ENCODE data around the gene FA2H.

Gene FA2H

GRCh38 chr16:74731853-74732477, 42.7 kb downstream of the FA2H start:
- H2BK120ac ChIP-seq (ENCODE audit: low read depth, low read length): no peak overlapping the region
- no CpG with 5 or more reads among the region's 8 CpGs for whole genome bisulfite sequencing, 2 donors (ENCODE audit: extremely low coverage in 2 of 2, insufficient read length in 2 of 2, insufficient replicate concordance in 1 of 2)
- H3K9me3 ChIP-seq (replicated peaks in 1 of 2; ENCODE audit: control insufficient read depth in 2 of 2, insufficient read depth in 1 of 2, low read depth in 1 of 2, low read length in 2 of 2): peaks cover 2 to 3% of the 10 kb centered on the region in 2 donors
- H2BK15ac ChIP-seq (ENCODE audit: low read length): no peak overlapping the region
- no peak overlapping the region for H2BK5ac ChIP-seq (ENCODE audit: low read length)
- H3K18ac ChIP-seq (ENCODE audit: low read length): no peak overlapping the region
- no peak overlapping the region for H3K9ac ChIP-seq (ENCODE audit: low read depth, low read length, poor library complexity)
- peaks cover 0 to 14% (median 0%) of the 10 kb centered on the region in 3 experiments for H3K27me3 ChIP-seq (ENCODE audit: control insufficient read depth in 3 of 3, insufficient read depth in 3 of 3, low read depth in 1 of 3, low read length in 3 of 3)
- no peak overlapping the region for H4K8ac ChIP-seq (ENCODE audit: low read depth, low read length)
- DNase-seq (ENCODE audit: low spot score): no peak
- no peak overlapping the region for H3K4ac ChIP-seq (ENCODE audit: low read length)
- no peak overlapping the region for H2BK12ac ChIP-seq (ENCODE audit: low read length)
- H3K36me3 ChIP-seq (replicated peaks in 1 of 2; ENCODE audit: control insufficient read depth in 2 of 2, insufficient read depth in 2 of 2, low read length in 2 of 2): no peaks in the 10 kb centered on the region
- no peak overlapping the region for H3K4me2 ChIP-seq (ENCODE audit: insufficient read depth, low read length, poor library complexity, severe bottlenecking)
- H4K91ac ChIP-seq (ENCODE audit: low read depth, low read length, poor library complexity): no peak overlapping the region
- H3K79me1 ChIP-seq (ENCODE audit: low read depth, low read length): no peaks in the 10 kb centered on the region
- no peak overlapping the region for H3K27ac ChIP-seq (replicated peaks; ENCODE audit: low read length)
- no peak overlapping the region for H3K23ac ChIP-seq (ENCODE audit: low read depth, low read length, poor library complexity)
- H2AFZ ChIP-seq (ENCODE audit: low read length): no peak overlapping the region
- H3K4me3 ChIP-seq (ENCODE audit: low read length in 2 of 2): no peak overlapping the region
- peaks cover 18 to 24% of the 10 kb centered on the region in 2 donors for H3K4me1 ChIP-seq (ENCODE audit: control insufficient read depth in 2 of 2, insufficient read depth in 1 of 2, low read depth in 1 of 2, low read length in 2 of 2)
- no peak overlapping the region for H2AK5ac ChIP-seq (ENCODE audit: low read depth, low read length)
- H3K14ac ChIP-seq (ENCODE audit: low read length): no peak overlapping the region

- Histone ChIP-seq H2BK120ac (ENCODE audit: low read depth, low read length) (peak overlapping the region; percentile 69), H2BK12ac (ENCODE audit: low read length) (no peak overlapping the region), H3K9ac (ENCODE audit: low read depth, low read length, poor library complexity) (peak overlapping the region; percentile 37), H3K79me1 (ENCODE audit: low read depth, low read length) (no peaks in the 10 kb centered on the region), H3K9me3 (replicated peaks in 1 of 2; ENCODE audit: control insufficient read depth in 2 of 2, insufficient read depth in 1 of 2, low read depth in 1 of 2, low read length in 2 of 2) (peaks cover 7% of the 10 kb centered on the region in 2 donors), H3K36me3 (replicated peaks in 1 of 2; ENCODE audit: control insufficient read depth in 2 of 2, insufficient read depth in 2 of 2, low read length in 2 of 2) (no peaks in the 10 kb centered on the region), H2AK5ac (ENCODE audit: low read depth, low read length) (peak overlapping the region; percentile 76), H3K27me3 (ENCODE audit: control insufficient read depth in 3 of 3, insufficient read depth in 3 of 3, low read depth in 1 of 3, low read length in 3 of 3) (peaks cover 0 to 8% (median 0%) of the 10 kb centered on the region in 3 experiments), H3K23ac (ENCODE audit: low read depth, low read length, poor library complexity) (peak overlapping the region; percentile 2), H3K27ac (replicated peaks; ENCODE audit: low read length) (no peak overlapping the region), H3K4ac (ENCODE audit: low read length) (peak overlapping the region; percentile 26), H4K91ac (ENCODE audit: low read depth, low read length, poor library complexity) (peak overlapping the region; percentile 56), H3K14ac (ENCODE audit: low read length) (no peak overlapping the region), H3K4me3 (ENCODE audit: low read length in 2 of 2) (no peak overlapping the region), H4K8ac (ENCODE audit: low read depth, low read length) (no peak overlapping the region), H2BK15ac (ENCODE audit: low read length) (peak overlapping the region; percentile 60), H2AFZ (ENCODE audit: low read length) (peak overlapping the region; percentile 84), H3K18ac (ENCODE audit: low read length) (peak overlapping the region; percentile 91), H3K4me2 (ENCODE audit: insufficient read depth, low read length, poor library complexity, severe bottlenecking) (no peak overlapping the region), H2BK5ac (ENCODE audit: low read length) (peak overlapping the region; percentile 56), H3K4me1 (ENCODE audit: control insufficient read depth in 2 of 2, insufficient read depth in 1 of 2, low read depth in 1 of 2, low read length in 2 of 2) (peaks cover 15 to 20% of the 10 kb centered on the region in 2 donors)
- DNase-seq (ENCODE audit: low spot score): no peak
- no CpG with 5 or more reads among the region's 11 CpGs for WGBS, 2 donors (ENCODE audit: extremely low coverage in 2 of 2, insufficient read length in 2 of 2, insufficient replicate concordance in 1 of 2)
Measured at GRCh38 chr16:74729783-74730683, 44.6 kb downstream of the FA2H start.

GRCh38 chr16:74727903-74728302, 46.7 kb downstream of the FA2H start:
- Histone ChIP-seq H2AFZ (ENCODE audit: low read length) (no peak overlapping the region), H4K91ac (ENCODE audit: low read depth, low read length, poor library complexity) (no peak overlapping the region), H2BK12ac (ENCODE audit: low read length) (no peak overlapping the region), H3K9ac (ENCODE audit: low read depth, low read length, poor library complexity) (no peak overlapping the region), H4K8ac (ENCODE audit: low read depth, low read length) (no peak overlapping the region), H3K23ac (ENCODE audit: low read depth, low read length, poor library complexity) (no peak overlapping the region), H3K27ac (replicated peaks; ENCODE audit: low read length) (no peak overlapping the region), H3K4ac (ENCODE audit: low read length) (no peak overlapping the region), H2BK120ac (ENCODE audit: low read depth, low read length) (no peak overlapping the region), H2BK15ac (ENCODE audit: low read length) (no peak overlapping the region), H3K36me3 (replicated peaks in 1 of 2; ENCODE audit: control insufficient read depth in 2 of 2, insufficient read depth in 2 of 2, low read length in 2 of 2) (no peaks in the 10 kb centered on the region), H3K9me3 (replicated peaks in 1 of 2; ENCODE audit: control insufficient read depth in 2 of 2, insufficient read depth in 1 of 2, low read depth in 1 of 2, low read length in 2 of 2) (peaks cover 7% of the 10 kb centered on the region in 2 donors), H3K18ac (ENCODE audit: low read length) (no peak overlapping the region), H3K4me1 (ENCODE audit: control insufficient read depth in 2 of 2, insufficient read depth in 1 of 2, low read depth in 1 of 2, low read length in 2 of 2) (peaks cover 11 to 14% of the 10 kb centered on the region in 2 donors), H3K4me2 (ENCODE audit: insufficient read depth, low read length, poor library complexity, severe bottlenecking) (no peak overlapping the region), H3K14ac (ENCODE audit: low read length) (no peak overlapping the region), H2BK5ac (ENCODE audit: low read length) (no peak overlapping the region), H3K79me1 (ENCODE audit: low read depth, low read length) (no peaks in the 10 kb centered on the region), H3K27me3 (ENCODE audit: control insufficient read depth in 3 of 3, insufficient read depth in 3 of 3, low read depth in 1 of 3, low read length in 3 of 3) (peaks cover 0 to 6% (median 0%) of the 10 kb centered on the region in 3 experiments), H3K4me3 (ENCODE audit: low read length in 2 of 2) (no peak overlapping the region), H2AK5ac (ENCODE audit: low read depth, low read length) (no peak overlapping the region)
- WGBS, 2 donors (ENCODE audit: extremely low coverage in 2 of 2, insufficient read length in 2 of 2, insufficient replicate concordance in 1 of 2): no CpG with 5 or more reads among the region's 4 CpGs
- no peak for DNase-seq (ENCODE audit: low spot score)

GRCh38 chr16:74726716-74727115, 47.9 kb downstream of the FA2H start:
- H4K91ac ChIP-seq (ENCODE audit: low read depth, low read length, poor library complexity): no peak overlapping the region
- no peak overlapping the region for H2BK15ac ChIP-seq (ENCODE audit: low read length)
- H3K18ac ChIP-seq (ENCODE audit: low read length): no peak overlapping the region
- H3K9me3 ChIP-seq (replicated peaks in 1 of 2; ENCODE audit: control insufficient read depth in 2 of 2, insufficient read depth in 1 of 2, low read depth in 1 of 2, low read length in 2 of 2): peaks cover 7% of the 10 kb centered on the region in 2 donors
- no peak overlapping the region for H3K14ac ChIP-seq (ENCODE audit: low read length)
- no peak overlapping the region for H2BK12ac ChIP-seq (ENCODE audit: low read length)
- no peak overlapping the region for H3K4me3 ChIP-seq (ENCODE audit: low read length in 2 of 2)
- H3K4me2 ChIP-seq (ENCODE audit: insufficient read depth, low read length, poor library complexity, severe bottlenecking): no peak overlapping the region
- no peak overlapping the region for H3K23ac ChIP-seq (ENCODE audit: low read depth, low read length, poor library complexity)
- H3K4me1 ChIP-seq (ENCODE audit: control insufficient read depth in 2 of 2, insufficient read depth in 1 of 2, low read depth in 1 of 2, low read length in 2 of 2): peaks cover 11 to 14% of the 10 kb centered on the region in 2 donors
- H3K9ac ChIP-seq (ENCODE audit: low read depth, low read length, poor library complexity): no peak overlapping the region
- H2AFZ ChIP-seq (ENCODE audit: low read length): no peak overlapping the region
- no peak overlapping the region for H2BK120ac ChIP-seq (ENCODE audit: low read depth, low read length)
- H3K27me3 ChIP-seq (ENCODE audit: control insufficient read depth in 3 of 3, insufficient read depth in 3 of 3, low read depth in 1 of 3, low read length in 3 of 3): peaks cover 0 to 6% (median 0%) of the 10 kb centered on the region in 3 experiments
- no peak overlapping the region for H3K4ac ChIP-seq (ENCODE audit: low read length)
- no peak for DNase-seq (ENCODE audit: low spot score)
- H4K8ac ChIP-seq (ENCODE audit: low read depth, low read length): no peak overlapping the region
- H2BK5ac ChIP-seq (ENCODE audit: low read length): no peak overlapping the region
- no peak overlapping the region for H2AK5ac ChIP-seq (ENCODE audit: low read depth, low read length)
- WGBS, 2 donors (ENCODE audit: extremely low coverage in 2 of 2, insufficient read length in 2 of 2, insufficient replicate concordance in 1 of 2): no CpG with 5 or more reads among the region's 2 CpGs
- no peak overlapping the region for H3K27ac ChIP-seq (replicated peaks; ENCODE audit: low read length)
- no peaks in the 10 kb centered on the region for H3K79me1 ChIP-seq (ENCODE audit: low read depth, low read length)
- H3K36me3 ChIP-seq (replicated peaks in 1 of 2; ENCODE audit: control insufficient read depth in 2 of 2, insufficient read depth in 2 of 2, low read length in 2 of 2): no peaks in the 10 kb centered on the region

Data from neuronal stem cell (in vitro differentiated cells).